DOHH2 (cell line): ENCODE measurements around the gene FAAH.

Source experiments
- H3F3A ChIP-seq: fragments of 200-600 bp; sonication (generic), shearing (Covaris generic); 2 replicates; pipeline ENCODE4 v1.6.0; 2016; ENCODE audit warnings: antibody characterized with exemption, mild to moderate bottlenecking; ENCODE audit not compliant: control insufficient read depth, insufficient read depth
- H3K27ac ChIP-seq: fragments of 200-600 bp; sonication (generic); 2 replicates; pipeline ENCODE4 v1.5.1; 2014; ENCODE audit warnings: low read depth, mild to moderate bottlenecking, low read length, moderate library complexity
- H3K27me3 ChIP-seq: fragments of 200-600 bp; sonication (generic); 2 replicates; pipeline ENCODE4 v1.6.1; 2014; ENCODE audit warnings: mild to moderate bottlenecking, low read length, mixed read lengths; ENCODE audit not compliant: control insufficient read depth
- H3K36me3 ChIP-seq: fragments of 200-600 bp; sonication (generic); 2 replicates; pipeline ENCODE4 v1.6.1; 2014; ENCODE audit warnings: mild to moderate bottlenecking, low read length, moderate library complexity, mixed read lengths; ENCODE audit not compliant: control insufficient read depth
- H3K4me1 ChIP-seq: fragments of 200-600 bp; sonication (generic); 2 replicates; pipeline ENCODE4 v1.6.1; 2014; ENCODE audit warnings: mild to moderate bottlenecking, low read length, mixed read lengths; ENCODE audit not compliant: control insufficient read depth
- H3K4me2 ChIP-seq: fragments of 200-600 bp; sonication (generic); 2 replicates; pipeline ENCODE4 v1.6.0; 2014; ENCODE audit warnings: mild to moderate bottlenecking, low read length, moderate library complexity
- H3K4me3 ChIP-seq: fragments of 200-600 bp; sonication (generic); 2 replicates; pipeline ENCODE4 v1.5.1; 2014; ENCODE audit warnings: mild to moderate bottlenecking, low read length, mixed read lengths
- H3K79me2 ChIP-seq: fragments of 200-600 bp; sonication (generic); 2 replicates; pipeline ENCODE4 v1.6.1; 2014; ENCODE audit warnings: mild to moderate bottlenecking, low read length, mixed read lengths; ENCODE audit not compliant: control insufficient read depth
- H3K9me2 ChIP-seq: fragments of 200-600 bp; sonication (generic); replicated peaks from 2 replicates; pipeline ENCODE4 v1.6.1; 2014; ENCODE audit warnings: mild to moderate bottlenecking, low read length, mixed read lengths; ENCODE audit not compliant: control insufficient read depth
- H3K9me3 ChIP-seq: fragments of 200-600 bp; sonication (generic); 2 replicates; pipeline ENCODE4 v1.6.1; 2014; ENCODE audit warnings: antibody characterized with exemption, low read length, mixed read lengths; ENCODE audit not compliant: control insufficient read depth, insufficient read depth
- H4K20me1 ChIP-seq: fragments of 200-600 bp; sonication (generic); 2 replicates; pipeline ENCODE4 v1.6.0; 2014; ENCODE audit warnings: low read depth, mild to moderate bottlenecking, antibody characterized with exemption, low read length, moderate library complexity; ENCODE audit not compliant: control insufficient read depth, insufficient read depth
- EZH2phosphoT487 ChIP-seq: fragments of 200-600 bp; sonication (generic); IDR thresholded peaks from 2 replicates; pipeline ENCODE4 v1.6.1; 2017; ENCODE audit warnings: borderline replicate concordance, mild to moderate bottlenecking, antibody characterized with exemption, low read length, moderate library complexity, mixed read lengths
- TF ChIP-seq, protein P1 (sequence below): fragments of 200-600 bp; sonication (generic); IDR thresholded peaks from one replicate; pipeline ENCODE4 v1.5.1; 2014; ENCODE audit warnings: antibody characterized with exemption, mild to moderate bottlenecking, low read depth, low read length; ENCODE audit not compliant: poor library complexity, severe bottlenecking

Gene FAAH

GRCh38 chr1:46461017-46461808, 67.1 kb downstream of the FAAH start:
- Histone ChIP-seq H4K20me1 (no peaks in the 10 kb centered on the region), H3F3A (no peaks in the 10 kb centered on the region), H3K27me3 (peaks cover 33% of the 10 kb centered on the region), H3K4me3 (no peak overlapping the region), H3K9me3 (no peaks in the 10 kb centered on the region), H3K36me3 (no peaks in the 10 kb centered on the region), H3K4me1 (no peaks in the 10 kb centered on the region), H3K4me2 (no peak overlapping the region), H3K27ac (no peak overlapping the region), H3K9me2 (no peaks in the 10 kb centered on the region), H3K79me2 (no peaks in the 10 kb centered on the region)
- TF ChIP-seq, protein P1, sequence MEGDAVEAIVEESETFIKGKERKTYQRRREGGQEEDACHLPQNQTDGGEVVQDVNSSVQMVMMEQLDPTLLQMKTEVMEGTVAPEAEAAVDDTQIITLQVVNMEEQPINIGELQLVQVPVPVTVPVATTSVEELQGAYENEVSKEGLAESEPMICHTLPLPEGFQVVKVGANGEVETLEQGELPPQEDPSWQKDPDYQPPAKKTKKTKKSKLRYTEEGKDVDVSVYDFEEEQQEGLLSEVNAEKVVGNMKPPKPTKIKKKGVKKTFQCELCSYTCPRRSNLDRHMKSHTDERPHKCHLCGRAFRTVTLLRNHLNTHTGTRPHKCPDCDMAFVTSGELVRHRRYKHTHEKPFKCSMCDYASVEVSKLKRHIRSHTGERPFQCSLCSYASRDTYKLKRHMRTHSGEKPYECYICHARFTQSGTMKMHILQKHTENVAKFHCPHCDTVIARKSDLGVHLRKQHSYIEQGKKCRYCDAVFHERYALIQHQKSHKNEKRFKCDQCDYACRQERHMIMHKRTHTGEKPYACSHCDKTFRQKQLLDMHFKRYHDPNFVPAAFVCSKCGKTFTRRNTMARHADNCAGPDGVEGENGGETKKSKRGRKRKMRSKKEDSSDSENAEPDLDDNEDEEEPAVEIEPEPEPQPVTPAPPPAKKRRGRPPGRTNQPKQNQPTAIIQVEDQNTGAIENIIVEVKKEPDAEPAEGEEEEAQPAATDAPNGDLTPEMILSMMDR: no peak
- no peak for TF ChIP-seq EZH2phosphoT487

GRCh38 chr1:46461809-46462448, 67.8 kb downstream of the FAAH start:
- no peak for TF ChIP-seq EZH2phosphoT487
- TF ChIP-seq, protein P1: no peak
- no peak overlapping the region for H3K4me3 ChIP-seq
- H3K27me3 ChIP-seq: peaks cover 38% of the 10 kb centered on the region
- no peak overlapping the region for H3K4me2 ChIP-seq
- no peaks in the 10 kb centered on the region for H3K4me1 ChIP-seq
- no peaks in the 10 kb centered on the region for H3K36me3 ChIP-seq
- no peaks in the 10 kb centered on the region for H3K9me2 ChIP-seq
- no peak overlapping the region for H3K27ac ChIP-seq
- no peaks in the 10 kb centered on the region for H3K79me2 ChIP-seq
- H3K9me3 ChIP-seq: no peaks in the 10 kb centered on the region
- no peaks in the 10 kb centered on the region for H4K20me1 ChIP-seq
- no peaks in the 10 kb centered on the region for H3F3A ChIP-seq
